ENCODE data around the gene LRRC40.

GRCh38 chr1:70101231-70101630 lies 104.1 kb downstream of the LRRC40 start:
- TF ChIP-seq, protein P1, sequence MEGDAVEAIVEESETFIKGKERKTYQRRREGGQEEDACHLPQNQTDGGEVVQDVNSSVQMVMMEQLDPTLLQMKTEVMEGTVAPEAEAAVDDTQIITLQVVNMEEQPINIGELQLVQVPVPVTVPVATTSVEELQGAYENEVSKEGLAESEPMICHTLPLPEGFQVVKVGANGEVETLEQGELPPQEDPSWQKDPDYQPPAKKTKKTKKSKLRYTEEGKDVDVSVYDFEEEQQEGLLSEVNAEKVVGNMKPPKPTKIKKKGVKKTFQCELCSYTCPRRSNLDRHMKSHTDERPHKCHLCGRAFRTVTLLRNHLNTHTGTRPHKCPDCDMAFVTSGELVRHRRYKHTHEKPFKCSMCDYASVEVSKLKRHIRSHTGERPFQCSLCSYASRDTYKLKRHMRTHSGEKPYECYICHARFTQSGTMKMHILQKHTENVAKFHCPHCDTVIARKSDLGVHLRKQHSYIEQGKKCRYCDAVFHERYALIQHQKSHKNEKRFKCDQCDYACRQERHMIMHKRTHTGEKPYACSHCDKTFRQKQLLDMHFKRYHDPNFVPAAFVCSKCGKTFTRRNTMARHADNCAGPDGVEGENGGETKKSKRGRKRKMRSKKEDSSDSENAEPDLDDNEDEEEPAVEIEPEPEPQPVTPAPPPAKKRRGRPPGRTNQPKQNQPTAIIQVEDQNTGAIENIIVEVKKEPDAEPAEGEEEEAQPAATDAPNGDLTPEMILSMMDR (conservative IDR thresholded peaks at IDR 0.05 in 1 of 2, IDR thresholded peaks at IDR 0.05 in 1 of 2; ENCODE audit: extremely low read depth in 1 of 2, insufficient read depth in 1 of 2, low read depth in 1 of 2, low read length in 2 of 2): no peak
- TF ChIP-seq EZH2 (IDR thresholded peaks at IDR 0.05; ENCODE audit: borderline replicate concordance, low read length): no peak

Data from mammary epithelial cell (primary cell).